Gastroesophageal sphincter (tissue), 4 donors: Measurements from ENCODE around the gene PLAAT5. TPM values are rescaled to one million over a fixed set of nuclear protein-coding genes. Genes with fewer than 3 reads are reported as not detected.

ENCODE experiments used
- ATAC-seq: fragments of 150-250 bp; one replicate; pipeline ENCODE4 v1.9.1; 2016; ENCODE audit warnings: mild to moderate bottlenecking, moderate library complexity
- H3K27ac ChIP-seq, 4 donors: fragments of 200-600 bp; sonication (generic) in 3 of 4; 1 replicate in 3 of 4; 2 replicates in 1 of 4; pipeline ENCODE4 v1.5.1; 2016 to 2019
- H3K27me3 ChIP-seq: fragments of 200-600 bp; sonication (generic); one replicate; pipeline ENCODE4 v1.5.1; 2019
- H3K36me3 ChIP-seq, 2 donors: fragments of 200-600 bp; sonication (generic); one replicate each; pipeline ENCODE4 v1.5.1; 2019; ENCODE audit warnings: control low read depth in 1 of 2
- H3K4me1 ChIP-seq, 3 donors: fragments of 200-600 bp; sonication (generic); 1 replicate in 2 of 3; 2 replicates in 1 of 3; pipeline ENCODE4 v1.5.1; 2016 to 2019; ENCODE audit warnings: control low read depth in 2 of 3
- H3K4me3 ChIP-seq, 2 donors: fragments of 200-600 bp; sonication (generic); one replicate each; pipeline ENCODE4 v1.5.1; 2019; ENCODE audit warnings: mild to moderate bottlenecking in 1 of 2, moderate library complexity in 1 of 2
- H3K9me3 ChIP-seq, 3 donors: fragments of 200-600 bp; sonication (generic); one replicate each; pipeline ENCODE4 v1.5.1; 2017 to 2019; ENCODE audit warnings: control low read depth in 2 of 3
- CTCF ChIP-seq, 4 experiments: fragments of 200-600 bp in 2 of 4; fragments of 450-650 bp in 2 of 4; sonication (generic) in 1 of 4; IDR thresholded peaks; one replicate each; pipeline ENCODE4 v1.5.1; 2017 to 2019; ENCODE audit warnings: antibody characterized with exemption in 4 of 4, mild to moderate bottlenecking in 2 of 4, moderate library complexity in 2 of 4
- EP300 ChIP-seq: sonication (generic); formaldehyde crosslinking; IDR thresholded peaks from one replicate; pipeline ENCODE4 v1.6.1; 2017; ENCODE audit warnings: antibody characterized with exemption, mild to moderate bottlenecking
- POLR2A ChIP-seq, 2 donors: fragments of 450-650 bp; IDR thresholded peaks; one replicate each; pipeline ENCODE4 v1.6.1; 2017; ENCODE audit warnings: antibody characterized with exemption in 2 of 2, mild to moderate bottlenecking in 2 of 2, moderate library complexity in 1 of 2
- POLR2AphosphoS5 ChIP-seq: sonication (generic); formaldehyde crosslinking; IDR thresholded peaks from one replicate; pipeline ENCODE4 v1.6.1; 2017; ENCODE audit warnings: antibody characterized with exemption
- WGBS, 2 donors: methylation state at CpG; one replicate each; pipeline ENCODE4 v1.1.5; 2018; ENCODE audit warnings: low coverage in 1 of 2; 5-methylcytosine and 5-hydroxymethylcytosine counted together
- total RNA-seq, 4 donors: library from RNA; depleted of rRNA; stranded (reverse); fragments of >200 nt; gene quantifications; one replicate each; pipeline ENCODE4 v1.1.0, GENCODE V29; 2016

The PLAAT5 gene
- total RNA-seq, 4 donors from 2014 or later, result 3.4 to 8.3 (median 5.5) TPM

- no peak for ATAC-seq
These were observed 18.6 kb downstream of the PLAAT5 start for GRCh38 chr11:63472372-63472771.

GRCh38 chr11:63470311-63470710, 20.7 kb downstream of the PLAAT5 start:
- no peaks in the 10 kb centered on the region for H3K27me3 ChIP-seq
- no peaks in the 10 kb centered on the region for H3K9me3 ChIP-seq
- H3K4me1 ChIP-seq, result no peaks in the 10 kb centered on the region
- H3K36me3 ChIP-seq, result peaks cover 0 to 25% of the 10 kb centered on the region in 2 donors
- ATAC-seq, result no peak
- no peak overlapping the region for H3K27ac ChIP-seq
- H3K4me3 ChIP-seq, result no peak overlapping the region
- no peak for TF ChIP-seq EP300
- TF ChIP-seq POLR2AphosphoS5, result no peak
- WGBS, 2 donors, result 31 to 60% methylated on average over 3 of the region's 3 CpGs

More at GRCh38 chr11:63472372-63472771, 18.6 kb downstream of the PLAAT5 start:
- Histone ChIP-seq H3K9me3 (no peaks in the 10 kb centered on the region), H3K27me3 (no peaks in the 10 kb centered on the region), H3K4me1 (no peaks in the 10 kb centered on the region), H3K4me3 (no peak overlapping the region), H3K27ac (no peak overlapping the region), H3K36me3 (peaks cover 0 to 8% of the 10 kb centered on the region in 2 donors)
- TF ChIP-seq CTCF (IDR thresholded peaks at IDR 0.05) (no peak), POLR2AphosphoS5 (no peak), EP300 (no peak), POLR2A (IDR thresholded peaks at IDR 0.05) (no peak)
- WGBS, 2 donors, result 77 to 86% methylated on average over 3 of the region's 3 CpGs

GRCh38 chr11:63462137-63462536, 28.8 kb downstream of the PLAAT5 start:
- Histone ChIP-seq H3K4me3 (no peak overlapping the region), H3K36me3 (peaks cover 0 to 54% of the 10 kb centered on the region in 2 donors), H3K27me3 (peaks cover 15% of the 10 kb centered on the region), H3K27ac (no peak overlapping the region), H3K9me3 (no peaks in the 10 kb centered on the region), H3K4me1 (no peaks in the 10 kb centered on the region)
- no peak for TF ChIP-seq POLR2AphosphoS5
- TF ChIP-seq POLR2A (IDR thresholded peaks at IDR 0.05), result no peak
- TF ChIP-seq EP300, result no peak
- no peak for TF ChIP-seq CTCF (IDR thresholded peaks at IDR 0.05)
- ATAC-seq, result no peak

GRCh38 chr11:63459586-63459985, 31.4 kb downstream of the PLAAT5 start:
- Histone ChIP-seq H3K36me3 (peaks cover 0 to 32% of the 10 kb centered on the region in 2 donors), H3K27me3 (peaks cover 18% of the 10 kb centered on the region), H3K4me1 (no peaks in the 10 kb centered on the region), H3K4me3 (no peak overlapping the region), H3K9me3 (no peaks in the 10 kb centered on the region), H3K27ac (no peak overlapping the region)
- 40 to 44% methylated on average over 2 to 3 of the region's 6 CpGs for WGBS, 2 donors
- TF ChIP-seq EP300 (no peak), CTCF (IDR thresholded peaks at IDR 0.05) (no peak), POLR2AphosphoS5 (no peak), POLR2A (IDR thresholded peaks at IDR 0.05) (no peak)
- ATAC-seq, result no peak

- Histone ChIP-seq H3K9me3 (no peaks in the 10 kb centered on the region), H3K27me3 (no peaks in the 10 kb centered on the region), H3K27ac (no peak overlapping the region), H3K4me1 (no peaks in the 10 kb centered on the region), H3K36me3 (no peaks in the 10 kb centered on the region), H3K4me3 (no peak overlapping the region)
- 11% methylated on average over 1 of the region's 1 CpG; no CpG with 5 or more reads in 1 of the 2 donors for WGBS, 2 donors
- TF ChIP-seq POLR2AphosphoS5 (no peak), POLR2A (IDR thresholded peaks at IDR 0.05) (no peak)
- ATAC-seq, result no peak
These were observed 42.3 kb downstream of the PLAAT5 start for GRCh38 chr11:63448646-63449045.

GRCh38 chr11:63445720-63446119, 45.2 kb downstream of the PLAAT5 start:
- H3K27me3 ChIP-seq, result no peaks in the 10 kb centered on the region
- no peak overlapping the region for H3K4me3 ChIP-seq
- H3K9me3 ChIP-seq, result no peaks in the 10 kb centered on the region
- ATAC-seq, result no peak
- no peak overlapping the region for H3K27ac ChIP-seq
- TF ChIP-seq EP300, result no peak
- no peak for TF ChIP-seq CTCF (IDR thresholded peaks at IDR 0.05)
- no peak for TF ChIP-seq POLR2A (IDR thresholded peaks at IDR 0.05)
- no peaks in the 10 kb centered on the region for H3K4me1 ChIP-seq
- no peaks in the 10 kb centered on the region for H3K36me3 ChIP-seq
